GM23338 (cell line): ENCODE data around the gene SLC25A41.

Experiments used
- CREB1 ChIP-seq: fragments of 250-450 bp; sonication (Bioruptor Pico); IDR thresholded peaks from 2 replicates; pipeline ENCODE4 v1.5.0; 2020; ENCODE audit warnings: low read depth, mild to moderate bottlenecking, moderate library complexity
- CTCF ChIP-seq, 2 experiments: fragments of 200-600 bp in 1 of 2; sonication (generic) in 1 of 2; conservative IDR thresholded peaks; 2 replicates each; pipeline versions ENCODE4 v1.5.1 to v1.6.1; 2016 to 2017; ENCODE audit warnings: antibody characterized with exemption in 2 of 2, low read depth in 2 of 2, mild to moderate bottlenecking in 2 of 2, moderate library complexity in 1 of 2
- EZH2 ChIP-seq: fragments of 200-600 bp; sonication (generic); IDR thresholded peaks from one replicate; pipeline ENCODE4 v1.8.0; 2017; ENCODE audit warnings: antibody characterized with exemption, mild to moderate bottlenecking, low read depth; ENCODE audit not compliant: unreplicated experiment
- EZH2phosphoT487 ChIP-seq: fragments of 200-600 bp; sonication (generic); IDR thresholded peaks from one replicate; pipeline ENCODE4 v1.8.1; 2018; ENCODE audit warnings: antibody characterized with exemption; ENCODE audit not compliant: unreplicated experiment
- JUNB ChIP-seq: IDR thresholded peaks from one replicate; pipeline ENCODE4 v1.6.1; 2016; ENCODE audit warnings: antibody characterized with exemption; ENCODE audit not compliant: unreplicated experiment
- NANOG ChIP-seq: IDR thresholded peaks from 2 replicates; pipeline ENCODE4 v1.6.1; 2016; ENCODE audit warnings: antibody characterized with exemption, borderline replicate concordance
- POLR2AphosphoS5 ChIP-seq: IDR thresholded peaks from 2 replicates; pipeline ENCODE4 v1.6.1; 2016; ENCODE audit warnings: antibody characterized with exemption, low read depth
- REST ChIP-seq: IDR thresholded peaks from one replicate; pipeline ENCODE4 v1.6.1; 2018; ENCODE audit warnings: antibody characterized with exemption; ENCODE audit not compliant: unreplicated experiment
- STAT1 ChIP-seq: IDR thresholded peaks from one replicate; pipeline ENCODE4 v1.6.1; 2016; ENCODE audit warnings: antibody characterized with exemption; ENCODE audit not compliant: unreplicated experiment
- ZNF114 ChIP-seq: fragments of 250-450 bp; sonication (Bioruptor Pico); IDR thresholded peaks from 2 replicates; pipeline ENCODE4 v1.5.0; 2020; ENCODE audit warnings: mild to moderate bottlenecking, moderate library complexity
- TF ChIP-seq, protein P1 (sequence below): IDR thresholded peaks from 2 replicates; pipeline ENCODE4 v1.6.1; 2016; ENCODE audit warnings: antibody characterized with exemption

GRCh38 chr19:6384381-6384780 is 49.2 kb downstream of the SLC25A41 start:
- TF ChIP-seq CTCF (conservative IDR thresholded peaks at IDR 0.05; ENCODE audit: low read depth in 2 of 2) (no peak), JUNB (no peak), REST (no peak), POLR2AphosphoS5 (no peak), EZH2 (no peak), EZH2phosphoT487 (no peak), ZNF114 (CRISPR knock-in tag) (no peak), CREB1 (no peak), STAT1 (no peak), NANOG (no peak)
- TF ChIP-seq, protein P1, sequence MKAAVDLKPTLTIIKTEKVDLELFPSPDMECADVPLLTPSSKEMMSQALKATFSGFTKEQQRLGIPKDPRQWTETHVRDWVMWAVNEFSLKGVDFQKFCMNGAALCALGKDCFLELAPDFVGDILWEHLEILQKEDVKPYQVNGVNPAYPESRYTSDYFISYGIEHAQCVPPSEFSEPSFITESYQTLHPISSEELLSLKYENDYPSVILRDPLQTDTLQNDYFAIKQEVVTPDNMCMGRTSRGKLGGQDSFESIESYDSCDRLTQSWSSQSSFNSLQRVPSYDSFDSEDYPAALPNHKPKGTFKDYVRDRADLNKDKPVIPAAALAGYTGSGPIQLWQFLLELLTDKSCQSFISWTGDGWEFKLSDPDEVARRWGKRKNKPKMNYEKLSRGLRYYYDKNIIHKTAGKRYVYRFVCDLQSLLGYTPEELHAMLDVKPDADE, result no peak
